Loucy (cell line): ENCODE data around the gene DHX32.

ENCODE experiments used
- CTCF ChIP-seq: fragments of 200-600 bp; sonication (generic); conservative IDR thresholded peaks from 2 replicates; pipeline ENCODE4 v1.5.1; 2014; ENCODE audit warnings: mild to moderate bottlenecking, antibody characterized with exemption, low read length
- EZH2phosphoT487 ChIP-seq: fragments of 200-600 bp; IDR thresholded peaks from 2 replicates; pipeline ENCODE4 v1.6.1; 2018; ENCODE audit warnings: antibody characterized with exemption, mild to moderate bottlenecking, moderate library complexity, borderline replicate concordance

GRCh38 chr10:125848857-125849256, 32.2 kb downstream of the DHX32 start:
- TF ChIP-seq CTCF, result no peak
- TF ChIP-seq EZH2phosphoT487, result no peak
